Spinal cord (tissue), 10 donors: ENCODE data around the gene CENATAC. TPM values are rescaled to one million over a fixed set of nuclear protein-coding genes. Genes with fewer than 3 reads are reported as not detected.
"Not testable (repeated sequence)": the region's sequence is repeated elsewhere in the genome, so short reads cannot be mapped to it uniquely, and the experiment has no call there.

ENCODE experiments used
- DNase-seq, 6 donors: peaks; one replicate each; pipeline versions ENCODE4 v3.0.0 to v3.0.0-alpha.2; 2013 to 2015; ENCODE audit warnings: low spot score in 6 of 6, low read depth in 4 of 6
- H3K27ac ChIP-seq: one replicate; pipeline ENCODE4 v1.5.1; 2013; ENCODE audit warnings: low read depth, low read length, control low read depth
- H3K27me3 ChIP-seq: one replicate; pipeline ENCODE4 v1.6.1; 2013; ENCODE audit warnings: low read length; ENCODE audit not compliant: control insufficient read depth, insufficient read depth
- H3K36me3 ChIP-seq: one replicate; pipeline ENCODE4 v1.6.1; 2013; ENCODE audit warnings: low read length; ENCODE audit not compliant: control insufficient read depth, insufficient read depth
- H3K4me1 ChIP-seq: one replicate; pipeline ENCODE4 v1.6.1; 2013; ENCODE audit warnings: low read length; ENCODE audit not compliant: control insufficient read depth, insufficient read depth
- H3K4me3 ChIP-seq: one replicate; pipeline ENCODE4 v1.5.1; 2013; ENCODE audit warnings: low read depth, low read length, control low read depth
- H3K9me3 ChIP-seq: one replicate; pipeline ENCODE4 v1.6.1; 2013; ENCODE audit warnings: low read length; ENCODE audit not compliant: control insufficient read depth, insufficient read depth
- WGBS: methylation state at CpG from one replicate; pipeline ENCODE4 v1.1.5; 2013; ENCODE audit warnings: missing lambda C conversion rate; ENCODE audit not compliant: insufficient coverage; 5-methylcytosine and 5-hydroxymethylcytosine counted together
- long read RNA-seq, 4 donors: transcript quantifications; one replicate each; lab custom pipeline, GENCODE V29; 2026
- polyA plus RNA-seq, 2 donors: library from polyadenylated mRNA; unstranded; fragments of 120-200 nt; gene quantifications; one replicate each; pipeline ENCODE4 v1.2.1, GENCODE V29; 2013; ENCODE audit not compliant: insufficient read length in 2 of 2
- total RNA-seq, 2 donors: library from RNA; depleted of rRNA in 1 of 2; stranded (reverse); fragments of 120-200 nt in 1 of 2; fragments of >200 nt in 1 of 2; gene quantifications; one replicate each; pipeline versions ENCODE4 v1.2.3 to v1.2.4, GENCODE V29; 2013 to 2014
- donor health status: healthy.

The CENATAC gene
- 10 to 100 TPM; 25.6 to 37.5 TPM for total RNA-seq
- 10 to 100 TPM; 33.5 to 66.9 TPM for polyA plus RNA-seq
- long read RNA-seq, donor 1, partial matches to known transcripts: 3,021 of 3,133 reads
- long read RNA-seq, donor 1, other reads (novel, unspliced or antisense): 111 of 3,133 reads
- long read RNA-seq, donor 2, partial matches to known transcripts: 1,482 of 1,533 reads
- long read RNA-seq, donor 2, other reads (novel, unspliced or antisense): 51 of 1,533 reads
- long read RNA-seq, donor 3, partial matches to known transcripts: 1,893 of 1,961 reads
- long read RNA-seq, donor 3, other reads (novel, unspliced or antisense): 67 of 1,961 reads
- long read RNA-seq, donor 4, partial matches to known transcripts: 15,999 of 16,715 reads
- long read RNA-seq, donor 4, other reads (novel, unspliced or antisense): 710 of 16,715 reads

DNA sequence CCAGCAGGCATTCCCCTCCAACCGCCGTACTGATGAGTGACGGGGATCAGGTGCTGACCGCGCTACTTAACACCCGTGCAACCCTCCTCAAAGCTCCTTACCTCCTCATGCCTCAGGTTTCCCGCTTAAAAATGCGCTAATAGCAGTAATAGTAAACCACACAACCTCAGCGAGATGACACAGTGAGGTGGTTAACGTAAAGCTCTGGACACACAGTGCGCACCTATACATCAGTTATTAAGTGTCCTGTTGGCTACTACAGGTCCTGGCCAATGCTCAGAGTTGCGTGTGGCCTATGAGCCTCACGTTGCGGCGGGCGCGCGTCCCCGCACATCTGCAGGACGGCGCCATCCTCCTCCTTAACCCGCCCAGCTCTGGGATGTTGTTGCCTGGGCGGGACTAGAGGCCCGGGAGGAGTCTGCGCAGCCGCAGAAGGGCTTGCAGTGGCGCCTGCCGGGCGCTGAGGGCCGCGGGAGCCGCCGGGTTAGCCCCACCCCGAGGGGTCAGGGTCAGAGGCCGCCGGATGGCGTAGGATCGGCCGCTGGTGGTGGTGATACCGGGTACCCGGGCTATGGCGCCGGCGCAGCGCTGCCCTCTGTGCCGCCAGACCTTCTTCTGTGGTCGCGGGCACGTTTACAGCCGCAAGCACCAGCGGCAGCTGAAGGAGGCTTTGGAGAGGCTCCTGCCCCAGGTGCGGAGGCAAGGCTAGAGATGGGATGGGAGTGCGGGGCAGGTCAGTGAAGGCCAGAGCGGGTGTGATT lies at the start of gene CENATAC:
TSS of gene CENATAC (plus strand) at position 512 of the 761 bp plus-strand sequence. CDS start at position 572, 60 bp downstream.
- no peaks in the 10 kb centered on the region for H3K27me3 ChIP-seq
- peak within 1 kb of the TSS; percentile 69 for H3K27ac ChIP-seq
- DNase-seq: peak; percentile 77 to 98 (median 92)
- peaks cover 20% of the 10 kb centered on the region for H3K4me1 ChIP-seq
- 0% methylated on average over 49 of the region's 54 CpGs for WGBS
- H3K9me3 ChIP-seq: no peaks in the 10 kb centered on the region
- peak within 1 kb of the TSS; percentile 89 for H3K4me3 ChIP-seq
- H3K36me3 ChIP-seq: peaks cover 24% of the 10 kb centered on the region

GRCh38 chr11:118953265-118953664 lies 44.7 kb upstream of the CENATAC start:
- H3K4me1 ChIP-seq: peaks cover 25% of the 10 kb centered on the region
- no peaks in the 10 kb centered on the region for H3K36me3 ChIP-seq
- WGBS: no CpG with 5 or more reads among the region's 6 CpGs
- H3K9me3 ChIP-seq: no peaks in the 10 kb centered on the region
- no peak overlapping the region for H3K4me3 ChIP-seq
- H3K27ac ChIP-seq: no peak overlapping the region
- DNase-seq: peak; percentile 83 to 100 (median 94)
- no peaks in the 10 kb centered on the region for H3K27me3 ChIP-seq

GRCh38 chr11:118953976-118954375 lies 44.0 kb upstream of the CENATAC start:
- WGBS: 48% methylated on average over 4 of the region's 6 CpGs
- H3K36me3 ChIP-seq, H3K4me3 ChIP-seq, H3K27ac ChIP-seq, H3K27me3 ChIP-seq, H3K9me3 ChIP-seq: not testable (repeated sequence)
- H3K4me1 ChIP-seq: peaks cover 25% of the 10 kb centered on the region
- peak in 1 of 6 donors; percentile 43 for DNase-seq

GRCh38 chr11:118956094-118956846 lies 41.7 kb upstream of the CENATAC start, which contains the start of gene UPK2:
UPK2 (plus strand) TSS chr11:118956298; CDS start chr11:118956351, 53 bp downstream.
- H3K27me3 ChIP-seq: no peaks in the 10 kb centered on the region
- H3K27ac ChIP-seq: no peak within 1 kb of the TSS
- no peaks in the 10 kb centered on the region for H3K36me3 ChIP-seq
- DNase-seq: peak in 5 of 6 donors; percentile 57 to 95 (median 76)
- no peak within 1 kb of the TSS for H3K4me3 ChIP-seq
- WGBS: 0% methylated on average over 7 of the region's 7 CpGs
- H3K4me1 ChIP-seq: peaks cover 25% of the 10 kb centered on the region
- no peaks in the 10 kb centered on the region for H3K9me3 ChIP-seq

GRCh38 chr11:118956847-118957469 lies 41.0 kb upstream of the CENATAC start:
- Histone ChIP-seq H3K27me3 (no peaks in the 10 kb centered on the region), H3K4me3 (no peak overlapping the region), H3K4me1 (peaks cover 25% of the 10 kb centered on the region), H3K27ac (no peak overlapping the region), H3K36me3 (no peaks in the 10 kb centered on the region), H3K9me3 (no peaks in the 10 kb centered on the region)
- 57% methylated on average over 14 of the region's 14 CpGs for WGBS
- no peak for DNase-seq

- Histone ChIP-seq H3K4me1 (peaks cover 25% of the 10 kb centered on the region), H3K27me3 (no peaks in the 10 kb centered on the region), H3K4me3 (no peak overlapping the region), H3K9me3 (no peaks in the 10 kb centered on the region), H3K36me3 (no peaks in the 10 kb centered on the region), H3K27ac (no peak overlapping the region)
- DNase-seq: no peak
- WGBS: 83% methylated on average over 10 of the region's 11 CpGs
Measured at GRCh38 chr11:118957549-118957948, 40.4 kb upstream of the CENATAC start.

DNA sequence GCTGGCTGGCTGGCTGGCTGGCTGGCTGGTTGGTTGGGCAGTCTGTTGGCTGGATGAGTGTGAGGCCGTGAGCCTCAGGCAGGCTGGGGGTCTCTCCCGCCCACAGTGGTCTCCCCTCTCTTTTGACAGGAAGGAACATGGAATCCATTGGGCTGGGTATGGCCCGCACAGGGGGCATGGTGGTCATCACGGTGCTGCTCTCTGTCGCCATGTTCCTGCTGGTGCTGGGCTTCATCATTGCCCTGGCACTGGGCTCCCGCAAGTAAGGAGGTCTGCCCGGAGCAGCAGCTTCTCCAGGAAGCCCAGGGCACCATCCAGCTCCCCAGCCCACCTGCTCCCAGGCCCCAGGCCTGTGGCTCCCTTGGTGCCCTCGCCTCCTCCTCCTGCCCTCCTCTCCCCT lies 40.0 kb upstream of the CENATAC start:
- H3K4me3 ChIP-seq: no peak overlapping the region
- H3K4me1 ChIP-seq: peaks cover 25% of the 10 kb centered on the region
- no peaks in the 10 kb centered on the region for H3K9me3 ChIP-seq
- 90% methylated on average over 8 of the region's 8 CpGs for WGBS
- no peak for DNase-seq
- no peak overlapping the region for H3K27ac ChIP-seq
- no peaks in the 10 kb centered on the region for H3K36me3 ChIP-seq
- no peaks in the 10 kb centered on the region for H3K27me3 ChIP-seq

DNA sequence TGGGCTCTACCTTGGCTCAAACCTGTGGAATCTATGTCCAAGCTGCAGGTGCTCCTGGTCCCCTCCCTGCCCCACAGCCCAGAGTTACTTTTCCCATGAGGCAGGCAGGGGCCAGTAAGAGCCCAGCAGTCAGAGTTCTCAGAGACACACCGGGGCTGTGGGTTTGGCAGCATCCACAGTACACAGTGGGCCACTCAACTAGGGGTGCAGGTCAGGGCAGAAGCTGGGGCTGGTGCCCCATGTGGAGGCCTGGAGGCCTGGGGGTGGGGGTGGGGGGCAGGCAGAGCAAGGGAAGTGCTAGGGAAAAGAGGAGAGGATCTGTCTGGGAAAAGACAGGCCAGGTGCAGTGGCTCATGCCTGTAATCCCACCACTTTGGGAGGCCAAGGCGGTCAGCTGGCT lies 39.4 kb upstream of the CENATAC start:
- no peak for DNase-seq
- H3K27me3 ChIP-seq: no peaks in the 10 kb centered on the region
- H3K36me3 ChIP-seq: no peaks in the 10 kb centered on the region
- no peaks in the 10 kb centered on the region for H3K9me3 ChIP-seq
- no peak overlapping the region for H3K4me3 ChIP-seq
- peaks cover 25% of the 10 kb centered on the region for H3K4me1 ChIP-seq
- 89% methylated on average over 1 of the region's 2 CpGs for WGBS
- H3K27ac ChIP-seq: no peak overlapping the region

- 86% methylated on average over 4 of the region's 5 CpGs for WGBS
- H3K27ac ChIP-seq: no peak overlapping the region
- DNase-seq: no peak
Measured at GRCh38 chr11:118961189-118961588, 36.7 kb upstream of the CENATAC start.

More at GRCh38 chr11:118961189-118961588, 36.7 kb upstream of the CENATAC start:
- H3K4me1 ChIP-seq: peaks cover 9% of the 10 kb centered on the region
- no peaks in the 10 kb centered on the region for H3K9me3 ChIP-seq
- H3K36me3 ChIP-seq: no peaks in the 10 kb centered on the region
- H3K4me3 ChIP-seq: no peak overlapping the region
- no peaks in the 10 kb centered on the region for H3K27me3 ChIP-seq
